HEK293 (cell line): ENCODE results near the gene NELL2.

ENCODE experiments used
- CTCF ChIA-PET: fragments of 350-600 bp; formaldehyde crosslinking; extraction: SDS; loops from one replicate; lab custom pipeline; 2021; ENCODE audit warnings: antibody characterized with exemption; lab: Yijun Ruan, JAX
- POLR2A ChIA-PET: fragments of 300-600 bp; formaldehyde crosslinking; extraction: SDS; loops from one replicate; lab custom pipeline; 2020; ENCODE audit warnings: antibody characterized with exemption, inconsistent platforms; lab: Yijun Ruan, JAX
- H3K27ac ChIP-seq: fragments of 200-500 bp; sonication (Bioruptor generic); 2 replicates; pipeline ENCODE4 v1.5.1; 2014; ENCODE audit warnings: low read depth, low read length, control low read depth, inconsistent platforms; ENCODE audit errors: extremely low read depth
- H3K36me3 ChIP-seq, 2 experiments: fragments of 200-500 bp in 1 of 2; sonication (Bioruptor generic) in 1 of 2; 1 replicate in 1 of 2; 2 replicates in 1 of 2; pipeline ENCODE4 v1.5.1; 2014 to 2017; ENCODE audit warnings: inconsistent platforms in 2 of 2, low read length in 2 of 2; ENCODE audit not compliant: control insufficient read depth in 2 of 2, insufficient read depth in 1 of 2
- H3K4me1 ChIP-seq: fragments of 200-500 bp; sonication (Bioruptor generic); 2 replicates; pipeline ENCODE4 v1.5.1; 2014; ENCODE audit warnings: mild to moderate bottlenecking, low read length, inconsistent platforms; ENCODE audit not compliant: control insufficient read depth, insufficient read depth
- H3K4me3 ChIP-seq: 2 replicates; pipeline ENCODE4 v1.5.1; 2011; ENCODE audit warnings: low read depth, mild to moderate bottlenecking, control low read depth, low read length, moderate library complexity
- H3K9me3 ChIP-seq: fragments of 200-500 bp; sonication (Bioruptor generic); 2 replicates; pipeline ENCODE4 v1.5.1; 2014; ENCODE audit warnings: low read depth, low read length, inconsistent platforms; ENCODE audit not compliant: control insufficient read depth, insufficient read depth
- BCL6B ChIP-seq: fragments of 450-650 bp; formaldehyde crosslinking; IDR thresholded peaks from 2 replicates; pipeline ENCODE4 v1.5.1; 2017; ENCODE audit warnings: missing biosample characterization, missing genetic modification characterization
- HIC1 ChIP-seq: fragments of 450-650 bp; formaldehyde crosslinking; IDR thresholded peaks from 2 replicates; pipeline ENCODE4 v1.5.1; 2016; ENCODE audit warnings: missing biosample characterization, missing genetic modification characterization
- HOXC10 ChIP-seq: sonication (generic); formaldehyde crosslinking; IDR thresholded peaks from 2 replicates; pipeline ENCODE4 v1.8.1; 2023; ENCODE audit warnings: mild to moderate bottlenecking, missing genetic modification reagents
- IKZF3 ChIP-seq: fragments of 450-650 bp; IDR thresholded peaks from 2 replicates; pipeline ENCODE4 v1.5.0; 2018; ENCODE audit warnings: missing biosample characterization, mild to moderate bottlenecking, missing genetic modification characterization, moderate library complexity
- KLF7 ChIP-seq: fragments of 450-650 bp; formaldehyde crosslinking; IDR thresholded peaks from 2 replicates; pipeline ENCODE4 v1.5.1; 2016; ENCODE audit warnings: missing biosample characterization, missing genetic modification characterization, borderline replicate concordance
- PRDM6 ChIP-seq: fragments of 450-650 bp; formaldehyde crosslinking; IDR thresholded peaks from 2 replicates; pipeline ENCODE4 v1.5.1; 2017; ENCODE audit warnings: missing biosample characterization, missing genetic modification characterization
- TRIM28 ChIP-seq: IDR thresholded peaks from 2 replicates; pipeline ENCODE4 v1.6.1; 2011; ENCODE audit warnings: low read length, control low read depth, borderline replicate concordance
- WT1 ChIP-seq: fragments of 450-650 bp; formaldehyde crosslinking; IDR thresholded peaks from 2 replicates; pipeline ENCODE4 v1.5.1; 2016; ENCODE audit warnings: missing biosample characterization, missing genetic modification characterization
- ZBTB7A ChIP-seq: fragments of 450-650 bp; formaldehyde crosslinking; IDR thresholded peaks from 2 replicates; pipeline ENCODE4 v1.5.1; 2016; ENCODE audit warnings: low read depth, missing biosample characterization, missing genetic modification characterization
- ZBTB8A ChIP-seq: fragments of 450-650 bp; formaldehyde crosslinking; IDR thresholded peaks from 2 replicates; pipeline ENCODE4 v1.5.1; 2016; ENCODE audit warnings: missing biosample characterization, missing genetic modification characterization
- ZFP69B ChIP-seq: fragments of 450-650 bp; formaldehyde crosslinking; IDR thresholded peaks from 2 replicates; pipeline ENCODE4 v1.5.1; 2016; ENCODE audit warnings: missing biosample characterization, missing genetic modification characterization
- ZNF112 ChIP-seq: fragments of 450-650 bp; formaldehyde crosslinking; IDR thresholded peaks from 2 replicates; pipeline ENCODE4 v1.5.0; 2017; ENCODE audit warnings: missing biosample characterization, missing genetic modification characterization
- ZNF140 ChIP-seq: fragments of 450-650 bp; formaldehyde crosslinking; IDR thresholded peaks from 2 replicates; pipeline ENCODE4 v1.5.1; 2016; ENCODE audit warnings: missing biosample characterization, missing genetic modification characterization
- ZNF223 ChIP-seq: fragments of 450-650 bp; formaldehyde crosslinking; IDR thresholded peaks from 2 replicates; pipeline ENCODE4 v1.5.1; 2016; ENCODE audit warnings: missing biosample characterization, missing genetic modification characterization
- ZNF23 ChIP-seq: fragments of 450-650 bp; formaldehyde crosslinking; IDR thresholded peaks from 2 replicates; pipeline ENCODE4 v1.5.1; 2016; ENCODE audit warnings: missing biosample characterization, missing genetic modification characterization, borderline replicate concordance
- ZNF239 ChIP-seq: fragments of 450-650 bp; formaldehyde crosslinking; IDR thresholded peaks from 2 replicates; pipeline ENCODE4 v1.5.1; 2016; ENCODE audit warnings: missing biosample characterization, missing genetic modification characterization
- ZNF266 ChIP-seq: fragments of 450-650 bp; formaldehyde crosslinking; IDR thresholded peaks from 2 replicates; pipeline ENCODE4 v1.5.1; 2016; ENCODE audit warnings: missing biosample characterization, missing genetic modification characterization, low read depth
- ZNF324 ChIP-seq: fragments of 450-650 bp; formaldehyde crosslinking; IDR thresholded peaks from 2 replicates; pipeline ENCODE4 v1.5.1; 2016; ENCODE audit warnings: missing biosample characterization, missing genetic modification characterization
- ZNF354C ChIP-seq: fragments of 450-650 bp; formaldehyde crosslinking; IDR thresholded peaks from 2 replicates; pipeline ENCODE4 v1.5.1; 2016; ENCODE audit warnings: missing biosample characterization, missing genetic modification characterization, low read depth, borderline replicate concordance
- ZNF433 ChIP-seq: fragments of 450-650 bp; formaldehyde crosslinking; IDR thresholded peaks from 2 replicates; pipeline ENCODE4 v1.5.1; 2016; ENCODE audit warnings: missing biosample characterization, missing genetic modification characterization, low read depth
- ZNF585B ChIP-seq: fragments of 450-650 bp; formaldehyde crosslinking; IDR thresholded peaks from 2 replicates; pipeline ENCODE4 v1.5.1; 2016; ENCODE audit warnings: missing biosample characterization, missing genetic modification characterization
- ZNF596 ChIP-seq: fragments of 450-650 bp; IDR thresholded peaks from 2 replicates; pipeline ENCODE4 v1.5.0; 2018; ENCODE audit warnings: missing biosample characterization, mild to moderate bottlenecking, missing genetic modification characterization, moderate library complexity
- ZNF777 ChIP-seq: fragments of 450-650 bp; formaldehyde crosslinking; IDR thresholded peaks from 2 replicates; pipeline ENCODE4 v1.5.1; 2017; ENCODE audit warnings: missing biosample characterization, missing genetic modification characterization, borderline replicate concordance
- ZSCAN4 ChIP-seq: fragments of 450-650 bp; formaldehyde crosslinking; IDR thresholded peaks from 2 replicates; pipeline ENCODE4 v1.5.1; 2017; ENCODE audit warnings: missing biosample characterization, missing genetic modification characterization

NELL2 gene

GRCh38 chr12:44673811-44674210, 202.3 kb downstream of the NELL2 start:
- Histone ChIP-seq H3K27ac (no peak overlapping the region), H3K4me3 (no peak overlapping the region), H3K9me3 (no peaks in the 10 kb centered on the region), H3K4me1 (no peaks in the 10 kb centered on the region), H3K36me3 (no peaks in the 10 kb centered on the region)
- POLR2A ChIA-PET: no interaction called here
- CTCF ChIA-PET: interaction anchor here (0.6 kb wide), 1 partner anchor 374 kb away, joined by 4 read pairs; no protein-coding TSS in a partner anchor
- TF ChIP-seq ZNF239 (tag by site-specific recombination) (no peak), ZBTB7A (tag by site-specific recombination) (no peak), ZNF433 (tag by site-specific recombination) (no peak), BCL6B (tag by site-specific recombination) (no peak), HOXC10 (no peak), ZNF223 (tag by site-specific recombination) (no peak), ZNF112 (tag by site-specific recombination) (no peak), ZSCAN4 (tag by site-specific recombination) (no peak), ZNF324 (tag by site-specific recombination) (no peak), ZFP69B (tag by site-specific recombination) (no peak), ZNF140 (tag by site-specific recombination) (no peak), KLF7 (tag by site-specific recombination) (no peak)

- CTCF ChIA-PET: no interaction called here
- Histone ChIP-seq H3K36me3 (no peaks in the 10 kb centered on the region), H3K27ac (no peak overlapping the region), H3K4me3 (no peak overlapping the region), H3K4me1 (no peaks in the 10 kb centered on the region), H3K9me3 (no peaks in the 10 kb centered on the region)
- POLR2A ChIA-PET: no interaction called here
- TF ChIP-seq PRDM6 (tag by site-specific recombination) (no peak), IKZF3 (no peak), BCL6B (tag by site-specific recombination) (no peak), WT1 (tag by site-specific recombination) (no peak), ZNF354C (tag by site-specific recombination) (no peak), ZBTB8A (tag by site-specific recombination) (no peak), HIC1 (tag by site-specific recombination) (no peak), ZNF596 (no peak), ZNF777 (no peak), ZNF585B (tag by site-specific recombination) (no peak), ZNF23 (tag by site-specific recombination) (no peak), ZNF266 (tag by site-specific recombination) (no peak), TRIM28 (no peak)
Measured at GRCh38 chr12:44672042-44672441, 204.1 kb downstream of the NELL2 start.
